CD14-positive monocyte (primary cell): ENCODE data around the gene WHAMM. TPM values are rescaled to one million over a fixed set of nuclear protein-coding genes. Genes with fewer than 3 reads are reported as not detected.

ENCODE experiments used
- DNase-seq, 3 donors: peaks; one replicate each; pipeline ENCODE4 v3.0.0-alpha.2; 2011 to 2022
- H2AFZ ChIP-seq: 2 replicates; pipeline ENCODE4 v1.6.0; 2012; ENCODE audit warnings: mild to moderate bottlenecking, low read depth, low read length, inconsistent platforms; ENCODE audit not compliant: insufficient read depth, poor library complexity, severe bottlenecking
- H3K27ac ChIP-seq, 2 donors: 1 replicate in 1 of 2; 2 replicates in 1 of 2; pipeline ENCODE4 v1.5.1; 2012 to 2013; ENCODE audit warnings: low read length in 2 of 2, control low read depth in 1 of 2, inconsistent platforms in 1 of 2, low read depth in 1 of 2, mild to moderate bottlenecking in 1 of 2
- H3K27me3 ChIP-seq, 2 donors: one replicate each; pipeline versions ENCODE4 v1.6.0 to v1.6.1; 2011 to 2013; ENCODE audit warnings: low read length in 2 of 2; ENCODE audit not compliant: control insufficient read depth in 2 of 2, insufficient read depth in 2 of 2
- H3K36me3 ChIP-seq, 2 donors: replicated peaks in 1 of 2; 1 replicate in 1 of 2; 2 replicates in 1 of 2; pipeline versions ENCODE4 v1.5.1 to v1.6.1; 2012 to 2013; ENCODE audit warnings: low read length in 2 of 2, control low read depth in 1 of 2, inconsistent platforms in 1 of 2, mild to moderate bottlenecking in 1 of 2; ENCODE audit not compliant: insufficient read depth in 2 of 2, control insufficient read depth in 1 of 2
- H3K4me1 ChIP-seq, 2 donors: 1 replicate in 1 of 2; 2 replicates in 1 of 2; pipeline versions ENCODE4 v1.5.1 to v1.6.1; 2012 to 2013; ENCODE audit warnings: low read length in 2 of 2, control low read depth in 1 of 2, inconsistent platforms in 1 of 2, mild to moderate bottlenecking in 1 of 2, moderate library complexity in 1 of 2; ENCODE audit not compliant: insufficient read depth in 2 of 2, control insufficient read depth in 1 of 2
- H3K4me2 ChIP-seq: replicated peaks from 2 replicates; pipeline ENCODE3; 2012; ENCODE audit warnings: low read length, moderate library complexity, mild to moderate bottlenecking; ENCODE audit not compliant: poor library complexity, severe bottlenecking; ENCODE audit errors: extremely low read depth
- H3K4me3 ChIP-seq, 3 experiments: fragments of 200-600 bp in 1 of 3; sonication (generic) in 1 of 3; replicated peaks in 1 of 3; 1 replicate in 2 of 3; 2 replicates in 1 of 3; pipeline ENCODE4 v1.5.1; 2011 to 2013; ENCODE audit warnings: low read length in 3 of 3, mild to moderate bottlenecking in 3 of 3, control low read depth in 2 of 3, low read depth in 2 of 3, inconsistent platforms in 1 of 3, moderate library complexity in 1 of 3
- H3K79me2 ChIP-seq: 2 replicates; pipeline ENCODE4 v1.6.0; 2012; ENCODE audit warnings: mild to moderate bottlenecking, control low read depth, inconsistent platforms, low read length, moderate library complexity; ENCODE audit not compliant: insufficient read depth
- H3K9ac ChIP-seq: 2 replicates; pipeline ENCODE4 v1.6.0; 2017; ENCODE audit warnings: low read length, mild to moderate bottlenecking; ENCODE audit not compliant: insufficient read depth, poor library complexity, severe bottlenecking
- H3K9me3 ChIP-seq, 2 donors: replicated peaks in 1 of 2; 1 replicate in 1 of 2; 2 replicates in 1 of 2; pipeline versions ENCODE4 v1.5.1 to v1.6.1; 2012 to 2013; ENCODE audit warnings: low read length in 2 of 2, control low read depth in 1 of 2; ENCODE audit not compliant: control insufficient read depth in 1 of 2, insufficient read depth in 1 of 2
- H4K20me1 ChIP-seq: 2 replicates; pipeline ENCODE4 v1.6.0; 2012; ENCODE audit warnings: mild to moderate bottlenecking, low read length, control low read depth, moderate library complexity; ENCODE audit not compliant: insufficient read depth
- H3K27ac Mint-ChIP-seq, 7 donors: one replicate each; pipeline ENCODE4 v1.8.0; 2020; ENCODE audit warnings: mild to moderate bottlenecking in 7 of 7, mixed read lengths in 7 of 7, moderate library complexity in 6 of 7, inconsistent platforms in 2 of 7
- H3K27me3 Mint-ChIP-seq, 3 donors: one replicate each; pipeline ENCODE4 v1.8.0; 2021 to 2022; ENCODE audit warnings: low read depth in 3 of 3, mild to moderate bottlenecking in 3 of 3, mixed read lengths in 3 of 3, moderate library complexity in 3 of 3, inconsistent platforms in 1 of 3
- H3K36me3 Mint-ChIP-seq, 2 donors: one replicate each; pipeline ENCODE4 v1.8.0; 2020; ENCODE audit warnings: mixed read lengths in 2 of 2, inconsistent platforms in 1 of 2, mild to moderate bottlenecking in 1 of 2
- H3K4me1 Mint-ChIP-seq: one replicate; pipeline ENCODE4 v1.8.0; 2020; ENCODE audit warnings: mild to moderate bottlenecking, mixed read lengths
- H3K4me3 Mint-ChIP-seq, 2 donors: one replicate each; pipeline ENCODE4 v1.8.0; 2020; ENCODE audit warnings: mild to moderate bottlenecking in 2 of 2, mixed read lengths in 2 of 2, moderate library complexity in 1 of 2
- H3K9me3 Mint-ChIP-seq, 7 donors: one replicate each; pipeline ENCODE4 v1.8.0; 2020 to 2022; ENCODE audit warnings: mixed read lengths in 7 of 7, mild to moderate bottlenecking in 6 of 7, moderate library complexity in 6 of 7, inconsistent platforms in 2 of 7
- WGBS: methylation state at CpG from one replicate; pipeline ENCODE4 v1.1.5; 2013; ENCODE audit warnings: missing lambda C conversion rate; ENCODE audit not compliant: insufficient coverage; 5-methylcytosine and 5-hydroxymethylcytosine counted together
- intact Hi-C, 2 donors: fragments of 100-400 bp; cut with micrococcal nuclease; formaldehyde crosslinking; loops; one replicate each; pipeline versions ENCODE4 v1.15.0 to v1.15.1; 2023
- polyA plus RNA-seq, 3 donors: library from polyadenylated mRNA; depleted of rRNA in 1 of 3; unstranded in 2 of 3; stranded (reverse) in 1 of 3; fragments of 300-500 nt in 2 of 3; fragments of >200 nt in 1 of 3; fragmentation: Illumina TruSeq in 2 of 3; gene quantifications; 1 replicate in 2 of 3; 2 replicates in 1 of 3; pipeline ENCODE4 v1.2.3, GENCODE V29; 2012 to 2021
- TF ChIP-seq, protein P1 (sequence below): fragments of 200-600 bp; IDR thresholded peaks from one replicate; pipeline ENCODE4 v1.8.0; 2022; ENCODE audit warnings: antibody characterized with exemption, mild to moderate bottlenecking

WHAMM gene
- polyA plus RNA-seq, 3 donors: 0.69 to 7.8 (median 0.92) TPM

DNA sequence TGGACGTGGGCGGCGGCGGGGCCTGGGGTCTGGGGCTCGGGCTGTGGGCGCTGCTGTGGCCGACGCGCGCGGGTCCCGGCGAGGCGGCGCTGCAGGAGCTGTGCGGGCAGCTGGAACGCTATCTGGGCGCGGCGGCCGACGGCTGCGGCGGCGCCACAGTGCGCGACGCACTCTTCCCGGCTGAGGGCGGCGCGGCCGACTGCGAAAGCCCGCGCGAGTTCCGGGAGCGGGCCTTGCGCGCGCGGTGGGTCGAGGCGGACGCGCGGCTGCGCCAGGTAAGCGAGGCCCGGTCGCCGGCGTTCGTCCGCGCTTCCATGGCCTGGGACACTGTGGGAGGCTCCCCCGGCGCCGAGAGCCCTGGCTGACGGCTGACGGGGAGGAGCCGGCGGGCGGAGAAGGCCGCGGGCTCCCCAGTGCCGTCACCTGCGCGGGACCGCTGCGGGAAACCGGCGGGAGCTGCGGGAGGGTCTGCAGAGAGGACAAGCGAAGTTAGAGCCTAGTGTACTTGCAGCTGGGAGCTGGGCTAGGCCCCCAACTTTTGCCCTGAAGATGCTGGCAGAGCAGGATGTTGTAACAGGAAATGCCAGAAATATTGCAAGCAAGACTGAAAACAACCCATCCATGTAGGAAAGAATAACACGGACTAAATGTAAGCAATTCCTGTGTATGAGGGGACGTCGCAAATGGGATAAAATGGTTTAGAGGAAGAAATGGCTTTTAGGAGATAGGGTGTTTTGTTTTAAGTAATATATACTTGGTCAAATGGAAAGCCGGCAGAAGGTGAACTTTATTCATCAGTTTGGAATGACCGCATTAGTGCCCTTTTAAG is 847 bp downstream of the WHAMM start:
- Histone ChIP-seq H3K36me3 (peaks cover 10 to 22% of the 10 kb centered on the region in 2 donors), H4K20me1 (peaks cover 47% of the 10 kb centered on the region), H3K27ac (peak overlapping the region; percentile 71 to 96), H3K4me2 (peak overlapping the region; percentile 83), H3K4me3 (peak overlapping the region; percentile 62 to 85 (median 64)), H3K9ac (peak overlapping the region; percentile 97), H3K79me2 (peaks cover 49% of the 10 kb centered on the region), H3K27me3 (no peaks in the 10 kb centered on the region), H3K4me1 (peaks cover 21 to 29% of the 10 kb centered on the region in 2 donors), H3K9me3 (no peaks in the 10 kb centered on the region), H2AFZ (peak overlapping the region; percentile 81)
- peaks cover 0 to 2% (median 0%) of the 10 kb centered on the region in 7 donors for H3K9me3 Mint-ChIP-seq
- WGBS: under 1% methylated on average over 77 of the region's 81 CpGs
- intact Hi-C loops: loop anchor here (5.0 kb wide), 2 partner anchors 37 to 58 kb away; no protein-coding TSS in a partner anchor
- peaks cover 30% of the 10 kb centered on the region for H3K4me1 Mint-ChIP-seq
- no peaks in the 10 kb centered on the region for H3K27me3 Mint-ChIP-seq
- H3K36me3 Mint-ChIP-seq: peaks cover 12 to 29% of the 10 kb centered on the region in 2 donors
- TF ChIP-seq, protein P1, sequence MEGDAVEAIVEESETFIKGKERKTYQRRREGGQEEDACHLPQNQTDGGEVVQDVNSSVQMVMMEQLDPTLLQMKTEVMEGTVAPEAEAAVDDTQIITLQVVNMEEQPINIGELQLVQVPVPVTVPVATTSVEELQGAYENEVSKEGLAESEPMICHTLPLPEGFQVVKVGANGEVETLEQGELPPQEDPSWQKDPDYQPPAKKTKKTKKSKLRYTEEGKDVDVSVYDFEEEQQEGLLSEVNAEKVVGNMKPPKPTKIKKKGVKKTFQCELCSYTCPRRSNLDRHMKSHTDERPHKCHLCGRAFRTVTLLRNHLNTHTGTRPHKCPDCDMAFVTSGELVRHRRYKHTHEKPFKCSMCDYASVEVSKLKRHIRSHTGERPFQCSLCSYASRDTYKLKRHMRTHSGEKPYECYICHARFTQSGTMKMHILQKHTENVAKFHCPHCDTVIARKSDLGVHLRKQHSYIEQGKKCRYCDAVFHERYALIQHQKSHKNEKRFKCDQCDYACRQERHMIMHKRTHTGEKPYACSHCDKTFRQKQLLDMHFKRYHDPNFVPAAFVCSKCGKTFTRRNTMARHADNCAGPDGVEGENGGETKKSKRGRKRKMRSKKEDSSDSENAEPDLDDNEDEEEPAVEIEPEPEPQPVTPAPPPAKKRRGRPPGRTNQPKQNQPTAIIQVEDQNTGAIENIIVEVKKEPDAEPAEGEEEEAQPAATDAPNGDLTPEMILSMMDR: no peak
- peak; percentile 22 to 55 (median 27) for DNase-seq
- H3K4me3 Mint-ChIP-seq: peak overlapping the region; percentile 93 to 95
- H3K27ac Mint-ChIP-seq: peak overlapping the region; percentile 89 to 95 (median 90)

- Histone ChIP-seq H2AFZ (peak overlapping the region; percentile 81), H3K9ac (peak overlapping the region; percentile 97), H3K9me3 (no peaks in the 10 kb centered on the region), H3K36me3 (peaks cover 17 to 29% of the 10 kb centered on the region in 2 donors), H3K27me3 (no peaks in the 10 kb centered on the region), H3K4me3 (peak overlapping the region; percentile 62 to 85 (median 64)), H3K27ac (peak overlapping the region; percentile 71 to 96), H3K79me2 (peaks cover 55% of the 10 kb centered on the region), H4K20me1 (peaks cover 54% of the 10 kb centered on the region), H3K4me2 (peak overlapping the region; percentile 83), H3K4me1 (peaks cover 21 to 29% of the 10 kb centered on the region in 2 donors)
- Mint-ChIP-seq H3K4me3 (peak overlapping the region; percentile 93 to 95), H3K27me3 (no peaks in the 10 kb centered on the region), H3K9me3 (peaks cover 0 to 2% (median 0%) of the 10 kb centered on the region in 7 donors), H3K4me1 (peaks cover 28% of the 10 kb centered on the region), H3K27ac (peak overlapping the region; percentile 89 to 95 (median 90)), H3K36me3 (peaks cover 19 to 35% of the 10 kb centered on the region in 2 donors)
- TF ChIP-seq, protein P1: no peak
- no CpG with 5 or more reads among the region's 6 CpGs for WGBS
- DNase-seq: peak; percentile 10 to 78 (median 34)
- intact Hi-C loops: loop anchor here (5.0 kb wide), 2 partner anchors 36 to 59 kb away; no protein-coding TSS in a partner anchor
Observed at GRCh38 chr15:82810890-82811426, 1.5 kb downstream of the WHAMM start.
